OCI-LY7 (cell line): Measurements from ENCODE around the gene ERGIC1.

ENCODE experiments used
- EZH2phosphoT487 ChIP-seq: fragments of 200-600 bp; sonication (generic); IDR thresholded peaks from 2 replicates; pipeline ENCODE4 v1.6.1; 2018; ENCODE audit warnings: low read depth, borderline replicate concordance, mild to moderate bottlenecking, mixed run types, antibody characterized with exemption, low read length, moderate library complexity, mixed read lengths
- TF ChIP-seq, protein P1 (sequence below): fragments of 200-600 bp; sonication (generic); conservative IDR thresholded peaks from 2 replicates; pipeline ENCODE4 v1.5.1; 2014; ENCODE audit warnings: mild to moderate bottlenecking, antibody characterized with exemption, low read length, moderate library complexity, mixed read lengths

DNA sequence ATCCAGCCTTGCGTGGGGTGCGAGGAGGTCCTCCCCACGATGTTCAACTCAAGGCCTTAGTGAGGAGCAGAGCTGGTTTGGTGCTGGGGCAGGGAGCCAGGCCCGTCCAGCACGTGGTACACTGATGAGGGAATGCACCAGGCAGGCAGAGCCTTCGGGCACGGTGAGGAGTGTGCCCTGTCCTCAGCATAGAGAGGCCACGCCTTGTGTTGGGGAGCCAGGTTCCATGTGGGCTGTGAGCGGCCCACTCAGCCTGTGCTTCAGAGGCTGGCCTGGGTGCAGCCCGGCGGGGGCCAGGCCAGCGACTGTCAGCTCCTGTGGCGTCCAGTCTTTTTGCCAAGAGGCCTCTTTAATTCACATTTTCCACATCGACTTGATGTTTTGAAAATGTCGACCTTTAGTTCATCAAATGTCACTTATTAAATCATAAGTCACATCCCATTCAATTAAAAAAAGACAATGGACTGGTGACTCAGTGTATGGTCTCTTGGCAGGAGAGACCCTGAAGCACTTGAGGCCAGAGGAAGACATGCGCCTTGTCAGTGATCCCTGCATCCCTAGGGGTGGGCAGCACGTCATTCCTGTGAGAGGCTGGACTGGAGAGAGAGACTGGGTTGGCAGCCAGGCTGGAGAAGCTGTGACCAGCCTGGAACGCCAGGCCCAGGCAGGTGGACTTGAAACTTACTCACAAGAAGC, 21.7 kb downstream of the ERGIC1 start:
- TF ChIP-seq EZH2phosphoT487 = no peak
- TF ChIP-seq, protein P1, sequence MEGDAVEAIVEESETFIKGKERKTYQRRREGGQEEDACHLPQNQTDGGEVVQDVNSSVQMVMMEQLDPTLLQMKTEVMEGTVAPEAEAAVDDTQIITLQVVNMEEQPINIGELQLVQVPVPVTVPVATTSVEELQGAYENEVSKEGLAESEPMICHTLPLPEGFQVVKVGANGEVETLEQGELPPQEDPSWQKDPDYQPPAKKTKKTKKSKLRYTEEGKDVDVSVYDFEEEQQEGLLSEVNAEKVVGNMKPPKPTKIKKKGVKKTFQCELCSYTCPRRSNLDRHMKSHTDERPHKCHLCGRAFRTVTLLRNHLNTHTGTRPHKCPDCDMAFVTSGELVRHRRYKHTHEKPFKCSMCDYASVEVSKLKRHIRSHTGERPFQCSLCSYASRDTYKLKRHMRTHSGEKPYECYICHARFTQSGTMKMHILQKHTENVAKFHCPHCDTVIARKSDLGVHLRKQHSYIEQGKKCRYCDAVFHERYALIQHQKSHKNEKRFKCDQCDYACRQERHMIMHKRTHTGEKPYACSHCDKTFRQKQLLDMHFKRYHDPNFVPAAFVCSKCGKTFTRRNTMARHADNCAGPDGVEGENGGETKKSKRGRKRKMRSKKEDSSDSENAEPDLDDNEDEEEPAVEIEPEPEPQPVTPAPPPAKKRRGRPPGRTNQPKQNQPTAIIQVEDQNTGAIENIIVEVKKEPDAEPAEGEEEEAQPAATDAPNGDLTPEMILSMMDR = no peak
